ENCODE data around the gene CBFA2T3.
"Not testable (repeated sequence)": the region's sequence is repeated elsewhere in the genome, so short reads cannot be mapped to it uniquely, and the experiment has no call there.

The CBFA2T3 gene

DNA sequence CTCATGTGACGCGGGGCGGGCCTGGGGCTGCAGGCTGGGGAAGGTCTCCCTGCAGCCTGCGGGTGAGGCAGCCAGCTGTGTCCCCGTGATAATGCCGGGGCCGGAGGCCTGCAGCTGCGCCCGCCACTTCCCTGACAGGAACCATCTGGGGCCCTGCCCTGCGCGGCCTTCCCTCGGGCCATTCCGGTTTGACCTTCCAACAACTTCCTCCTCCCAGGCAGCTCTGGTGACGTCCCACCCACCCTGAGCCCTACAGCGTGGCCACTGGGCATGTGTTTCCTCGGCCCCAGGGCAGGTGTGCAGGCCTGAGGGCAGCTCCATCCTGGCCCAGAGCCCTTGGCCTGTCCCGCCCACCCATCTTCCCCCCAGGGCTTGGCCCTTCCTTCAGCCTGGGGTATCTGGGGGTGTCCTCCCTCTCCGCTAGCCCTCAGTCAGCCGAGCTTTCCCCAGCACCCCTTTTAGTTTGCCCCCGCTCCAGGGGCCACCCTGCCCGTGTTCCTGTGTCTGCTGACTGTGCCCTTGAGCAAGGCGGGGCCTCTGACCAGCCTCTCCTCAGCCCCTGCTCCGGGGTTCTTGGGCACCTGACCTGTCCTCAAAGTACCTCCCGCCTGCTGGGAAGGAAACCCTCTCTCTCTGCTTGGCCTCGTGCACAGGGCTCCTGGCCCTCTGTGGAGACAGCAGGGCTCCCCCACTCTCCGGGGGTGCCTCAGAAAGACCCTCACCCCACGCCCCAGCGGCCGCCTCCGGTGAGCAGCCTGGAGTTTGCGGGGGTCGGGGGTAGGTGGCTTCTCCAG, at the start of gene CBFA2T3:
Gene CBFA2T3, minus strand, starts transcription at position 190 of the 794 bp plus-strand sequence. CDS start 400 bp downstream, outside the sequence.
- no peak for DNase-seq

DNA sequence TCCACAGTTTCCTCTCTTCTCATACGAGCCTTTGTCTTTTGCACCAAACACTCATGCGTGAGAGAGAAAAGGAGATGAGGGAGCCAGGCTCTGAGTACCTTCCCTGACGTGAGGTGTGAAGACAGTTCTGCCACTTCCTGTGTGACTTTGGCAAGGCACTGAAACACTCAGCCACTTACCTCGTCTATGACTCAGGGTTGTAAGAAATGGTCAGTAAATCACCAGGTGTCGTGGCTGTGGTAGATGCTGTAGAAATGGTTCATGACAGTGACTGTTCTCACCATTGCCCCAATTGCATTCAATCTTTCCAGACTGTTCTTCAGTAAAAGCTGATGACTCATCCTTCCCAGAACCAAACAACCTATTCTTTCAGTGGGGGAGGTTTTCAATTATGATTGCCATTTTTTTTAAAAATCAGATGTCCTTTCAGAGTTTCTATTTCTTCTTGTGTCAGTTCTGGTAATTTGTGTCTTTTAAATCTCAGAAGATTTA, 49.2 kb upstream of the CBFA2T3 start:
- DNase-seq: no peak

DNA sequence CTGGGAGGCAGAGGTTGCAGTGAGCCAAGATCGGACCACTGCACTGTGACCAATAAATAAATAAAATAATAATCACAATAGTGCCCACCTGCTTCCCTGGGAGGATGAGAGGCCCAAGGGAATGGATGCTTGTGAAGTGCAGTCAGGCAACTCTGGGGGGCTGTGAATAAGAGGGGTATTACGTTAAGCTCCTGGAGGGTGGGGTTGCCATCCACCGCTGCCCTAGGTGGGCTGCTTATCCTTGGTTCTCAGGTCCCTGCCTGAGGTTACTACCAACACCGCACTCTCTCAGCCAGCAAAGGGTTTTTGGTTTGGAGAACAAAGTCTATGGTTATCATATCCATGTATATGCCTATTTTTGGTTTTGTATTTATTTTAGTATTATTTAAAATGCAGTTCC, 48.6 kb upstream of the CBFA2T3 start:
- no peak for DNase-seq

DNA sequence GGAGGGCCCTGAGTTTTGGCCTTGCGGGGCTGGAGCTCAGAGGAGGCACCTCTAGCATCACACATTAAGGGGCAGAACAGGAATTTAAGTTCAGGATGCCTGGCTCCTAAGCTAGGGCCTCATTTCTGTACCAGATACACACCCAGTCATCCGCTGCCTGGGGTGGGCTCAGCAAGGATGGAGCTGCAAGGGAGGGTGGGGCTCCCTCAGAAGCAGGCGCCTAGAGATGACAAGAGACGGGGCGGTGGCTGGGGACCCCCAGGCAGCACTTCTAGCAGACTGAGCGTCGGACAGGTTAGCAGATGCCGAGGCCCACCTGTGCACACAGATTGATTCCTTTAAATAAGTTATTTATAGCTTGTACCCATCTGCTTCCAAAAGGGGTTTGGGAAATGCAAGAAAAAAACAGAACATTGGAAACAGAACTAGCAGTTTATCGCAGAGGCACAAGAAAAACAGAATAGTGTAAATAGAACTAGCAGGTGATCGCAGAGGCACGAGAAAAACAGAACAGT, 47.6 kb upstream of the CBFA2T3 start:
- no peak for DNase-seq

DNA sequence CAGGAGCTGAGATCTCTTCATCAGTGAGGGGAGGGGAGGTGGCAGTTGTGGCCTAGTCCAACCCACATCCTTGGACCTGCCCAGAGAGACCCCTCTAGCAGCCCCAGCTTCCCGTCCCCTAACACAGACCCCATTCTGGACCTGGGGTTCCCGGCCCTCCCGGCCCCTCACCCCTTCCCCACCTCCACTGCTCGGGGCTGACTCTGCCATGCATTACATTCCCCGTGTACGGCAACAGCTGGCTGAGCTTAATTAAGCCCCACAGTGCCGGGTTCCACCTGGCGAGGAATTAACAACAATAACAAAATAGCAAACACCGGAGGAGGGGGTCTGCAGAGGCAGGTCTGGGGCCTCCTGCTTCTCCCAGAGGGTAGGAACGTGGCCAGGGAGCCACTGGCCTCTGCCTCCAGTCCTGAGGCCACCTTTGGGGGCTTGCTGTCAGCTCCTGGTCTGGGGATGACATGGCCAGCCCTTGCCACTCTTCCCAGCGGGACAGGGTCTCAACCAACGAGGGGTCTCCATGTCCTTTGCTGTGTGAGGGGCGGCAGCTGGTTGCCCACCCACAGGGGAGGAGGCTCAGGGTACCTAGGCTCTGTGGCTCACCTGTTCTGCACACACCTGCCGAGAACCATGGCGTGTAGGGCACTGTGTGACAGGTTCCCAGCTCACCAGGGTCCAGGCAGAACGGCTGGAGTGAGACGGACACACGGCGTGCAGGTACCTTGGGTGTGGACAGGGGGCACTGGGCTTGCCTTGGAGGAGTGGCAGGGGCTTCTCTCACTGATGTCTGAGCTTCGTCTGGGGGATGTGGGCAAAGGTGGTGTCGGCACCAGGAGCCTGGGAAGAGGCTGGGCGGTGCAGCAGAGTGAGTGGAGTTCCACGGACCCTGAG, 46.9 kb upstream of the CBFA2T3 start:
- DNase-seq: no peak

DNA sequence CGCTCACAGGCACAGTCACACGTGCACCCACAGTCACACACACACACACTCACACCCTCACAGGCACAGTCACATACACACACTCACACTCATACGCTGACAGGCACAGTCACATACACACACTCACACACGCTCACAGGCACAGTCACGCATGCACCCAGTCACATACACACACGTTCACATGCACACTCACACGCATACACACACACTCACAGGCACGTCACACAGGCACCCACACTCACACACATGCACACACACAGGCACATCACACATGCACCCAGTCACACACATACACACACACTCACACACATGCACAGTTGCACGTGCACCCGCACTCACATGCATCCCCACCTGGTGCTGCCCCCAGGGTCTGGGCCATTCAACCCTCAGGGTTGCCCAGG, 46.1 kb upstream of the CBFA2T3 start:
- DNase-seq: no peak

DNA sequence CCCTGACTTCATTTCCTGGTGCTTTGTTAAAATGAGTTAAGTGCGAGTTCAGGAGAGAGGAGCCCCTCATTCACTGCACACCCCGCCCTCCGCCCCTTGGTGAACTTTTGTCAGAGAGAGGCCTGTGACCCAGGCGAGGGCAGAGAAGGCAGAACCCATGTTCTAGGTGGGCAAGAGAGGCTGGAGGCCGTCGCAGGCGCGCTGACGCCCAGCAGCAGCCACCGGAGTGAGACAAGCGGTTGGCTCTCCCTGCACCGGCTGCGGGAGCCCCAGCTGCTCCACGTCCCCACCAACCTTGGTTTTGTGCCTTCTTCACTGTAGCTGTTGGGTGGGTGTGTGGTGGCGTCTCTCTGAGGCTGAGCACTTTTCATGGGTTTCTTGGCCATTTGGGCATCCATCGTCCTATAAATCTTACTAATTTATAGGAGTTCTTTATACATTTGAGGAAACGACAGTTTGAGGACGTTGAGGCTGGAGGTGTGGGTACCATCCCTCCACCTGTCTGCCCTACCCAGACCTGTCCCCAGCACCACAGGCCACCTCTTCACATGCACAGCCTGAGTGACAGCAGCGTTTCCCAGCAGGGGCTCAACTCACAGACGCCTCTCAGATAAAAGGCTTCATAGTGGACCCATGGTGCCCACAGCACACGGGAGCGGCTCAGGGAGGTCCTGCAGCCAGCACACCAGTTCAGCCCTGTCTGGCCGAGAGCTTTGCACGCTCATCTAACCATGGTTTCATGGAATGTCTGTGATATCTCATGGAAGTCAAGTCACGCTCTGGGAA, 45.2 kb upstream of the CBFA2T3 start:
- no peak for DNase-seq

DNA sequence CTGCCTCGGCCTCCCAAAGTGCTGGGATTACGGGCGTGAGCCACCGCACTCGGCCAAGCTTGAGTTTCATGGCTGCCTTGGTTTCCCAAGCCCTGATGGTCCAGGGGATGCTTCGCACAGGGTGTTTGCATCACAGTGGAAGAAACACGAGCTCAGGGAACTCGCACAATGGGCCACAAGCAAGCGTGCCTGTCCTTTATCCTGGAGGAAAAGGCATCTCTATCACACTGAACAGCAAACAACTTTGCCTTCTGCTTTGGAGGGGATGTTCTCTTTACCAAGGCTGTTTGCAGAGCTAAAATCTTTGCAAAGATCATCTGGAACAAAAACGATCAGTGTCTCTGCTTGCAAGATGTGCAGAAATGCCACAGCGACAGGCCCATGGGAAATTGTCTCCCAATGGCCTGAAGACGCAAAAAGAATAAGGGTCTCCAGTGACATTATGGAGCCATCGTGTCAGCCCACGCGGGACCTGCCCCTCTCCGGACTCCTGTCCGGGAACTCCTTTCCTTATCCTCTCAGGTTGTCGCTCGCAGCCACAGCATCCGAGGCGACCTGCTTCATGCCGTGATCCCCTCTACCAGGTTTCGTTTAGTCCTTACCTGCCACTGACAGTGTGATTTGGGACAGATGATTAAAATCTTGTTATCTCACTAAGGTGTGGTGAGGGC, 44.1 kb upstream of the CBFA2T3 start:
- no peak for DNase-seq

DNA sequence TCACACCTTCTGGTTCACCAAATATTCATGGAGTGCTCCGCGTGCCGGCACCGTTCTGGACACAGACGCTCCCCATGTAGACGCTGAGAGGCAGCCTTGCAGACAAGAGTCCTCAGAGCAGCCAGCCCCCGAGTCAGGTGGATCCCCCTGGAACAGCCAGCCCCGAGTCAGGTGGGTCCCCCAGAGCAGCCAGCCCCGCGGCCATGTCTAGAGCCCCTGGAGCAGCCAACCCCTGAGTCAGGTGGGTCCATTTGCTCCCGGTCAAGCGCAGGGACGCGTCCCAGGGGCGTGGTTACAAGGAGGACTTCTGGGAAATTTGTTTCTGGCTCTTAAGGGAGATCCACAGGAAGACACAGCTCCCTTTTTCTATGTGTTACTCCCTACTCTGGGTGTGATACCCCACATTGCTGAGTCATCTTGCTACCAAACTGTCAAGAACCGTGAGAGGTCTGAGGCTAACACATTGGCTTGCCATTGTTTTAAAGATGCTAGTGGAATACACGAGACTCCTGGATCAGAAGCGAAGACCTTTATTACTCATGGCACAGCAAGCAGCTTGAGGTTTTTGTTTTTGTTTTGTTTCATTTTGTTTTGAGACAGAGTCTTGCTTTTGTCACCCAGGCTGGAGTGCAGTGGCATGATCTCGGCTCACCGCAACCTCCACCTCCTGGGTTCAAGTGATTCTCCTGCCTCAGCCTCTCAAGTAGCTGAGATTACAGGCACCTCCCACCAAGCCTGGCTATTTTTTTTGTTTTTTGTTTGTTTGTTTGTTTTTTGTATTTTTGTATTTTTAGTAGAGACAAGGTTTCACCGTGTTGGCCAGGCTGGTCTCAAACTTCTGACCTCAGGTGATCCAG, 43.3 kb upstream of the CBFA2T3 start:
- no peak for DNase-seq

DNA sequence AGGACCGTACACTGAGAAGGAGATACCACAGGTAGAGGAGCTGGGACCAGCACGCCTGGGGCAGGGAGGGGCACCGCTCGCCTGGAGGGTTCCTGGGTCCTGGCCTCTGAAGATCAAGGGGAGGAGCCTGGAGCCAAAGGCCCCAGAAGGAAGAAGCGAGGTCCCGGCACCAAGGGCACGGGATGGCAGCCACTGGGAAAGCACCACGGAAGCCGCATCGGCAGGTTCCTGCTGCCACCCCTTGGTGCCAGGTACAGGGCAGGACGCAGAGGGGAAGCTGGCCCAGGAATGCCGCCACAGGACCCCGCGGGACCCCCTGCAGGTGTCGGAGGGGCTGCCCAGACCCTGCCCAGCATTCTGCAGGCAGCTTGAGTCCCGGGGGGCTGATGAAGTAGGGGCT, 42.5 kb upstream of the CBFA2T3 start:
- DNase-seq: no peak

DNA sequence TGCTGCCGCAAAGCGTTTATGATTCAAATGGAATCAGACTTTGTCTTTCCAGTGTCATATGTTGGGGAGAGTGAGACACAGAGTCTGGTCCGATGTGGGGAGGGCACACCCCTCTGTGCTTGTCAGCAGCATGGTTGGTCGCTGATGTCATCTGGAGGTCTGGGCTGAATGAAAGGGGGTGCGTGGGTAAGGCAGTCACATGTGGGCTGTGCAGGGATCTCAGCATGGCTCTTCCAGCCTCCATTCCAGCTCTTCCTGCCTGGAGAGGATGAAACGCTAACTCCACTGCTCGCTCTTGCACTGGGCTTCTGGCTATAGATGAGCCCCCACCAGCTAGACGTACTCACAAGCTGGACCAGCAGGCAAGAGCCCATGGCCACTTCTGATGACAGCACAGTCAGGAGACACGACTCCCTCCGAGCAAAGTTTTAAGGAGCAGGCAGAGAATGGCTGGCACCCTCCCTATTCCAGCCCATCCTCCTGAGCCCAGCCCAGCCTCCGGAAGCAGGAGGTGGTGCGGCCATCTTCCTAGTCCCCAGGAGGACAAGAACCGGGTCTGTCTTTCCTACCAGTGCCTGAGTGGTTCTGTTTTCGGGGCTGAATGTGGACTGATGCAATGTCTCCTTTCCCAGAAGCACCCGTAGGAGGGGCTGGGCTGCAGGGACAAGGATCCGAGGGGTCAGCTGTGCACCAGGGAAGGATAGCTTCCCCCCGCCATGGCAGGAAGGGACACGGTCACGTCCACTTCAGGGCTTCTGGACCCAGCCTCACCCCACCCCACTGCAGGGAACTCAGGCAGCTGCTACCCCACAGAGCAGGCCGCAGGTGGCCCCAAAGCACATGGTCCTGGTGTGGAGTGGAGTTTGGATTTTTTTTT, 41.5 kb upstream of the CBFA2T3 start:
- peak; percentile 10 for DNase-seq

DNA sequence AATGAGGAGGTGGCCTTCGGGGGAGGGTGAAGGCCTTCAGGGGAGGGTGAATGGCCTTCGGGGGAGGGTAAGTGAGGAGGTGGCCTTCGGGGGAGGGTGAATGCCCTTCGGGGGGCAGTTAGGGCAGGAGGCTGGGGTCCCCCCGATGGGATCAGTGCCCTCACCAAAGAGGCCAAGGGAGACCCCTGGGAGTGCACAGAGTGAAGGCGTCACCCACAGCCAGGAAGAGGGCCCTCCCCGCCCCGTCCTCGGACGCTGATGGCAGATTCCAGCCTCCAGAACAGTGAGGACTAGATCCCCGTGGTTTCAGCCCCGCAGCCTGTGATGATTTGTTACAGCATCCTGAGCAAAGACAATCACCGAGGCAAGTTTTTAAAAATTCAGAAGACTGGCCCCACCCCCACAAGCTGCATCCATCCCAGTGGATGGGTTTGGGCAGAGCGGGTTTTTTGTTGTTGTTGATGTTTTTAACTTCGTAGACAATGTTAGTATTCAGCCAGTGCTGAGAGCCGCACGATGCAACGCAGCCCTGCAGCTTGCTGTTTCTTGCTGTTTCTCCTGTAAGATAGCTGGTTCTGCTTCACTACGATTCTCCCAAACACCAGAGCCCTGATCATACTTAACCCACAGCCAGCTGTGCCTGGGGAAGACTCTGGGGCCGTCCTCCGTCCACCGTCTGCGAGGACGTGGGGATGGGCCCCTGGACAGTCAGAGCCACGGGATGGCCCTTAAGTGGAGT, 40.7 kb upstream of the CBFA2T3 start:
- DNase-seq: no peak

DNA sequence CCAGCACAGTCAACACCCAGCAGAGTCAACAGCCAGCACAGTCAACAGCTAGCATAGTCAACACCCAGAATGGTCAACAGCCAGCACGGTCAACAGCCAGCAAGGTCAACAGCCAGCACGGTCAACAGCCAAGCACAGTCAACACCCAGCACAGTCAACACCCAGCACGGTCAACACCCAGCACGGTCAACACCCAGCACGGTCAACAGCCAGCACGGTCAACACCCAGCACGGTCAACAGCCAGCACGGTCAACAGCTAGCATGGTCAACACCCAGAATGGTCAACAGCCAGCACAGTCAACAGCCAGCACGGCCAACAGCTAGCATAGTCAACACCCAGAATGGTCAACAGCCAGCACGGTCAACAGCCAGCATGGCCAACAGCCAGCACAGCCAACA, 39.6 kb upstream of the CBFA2T3 start:
- not testable (repeated sequence) for DNase-seq

DNA sequence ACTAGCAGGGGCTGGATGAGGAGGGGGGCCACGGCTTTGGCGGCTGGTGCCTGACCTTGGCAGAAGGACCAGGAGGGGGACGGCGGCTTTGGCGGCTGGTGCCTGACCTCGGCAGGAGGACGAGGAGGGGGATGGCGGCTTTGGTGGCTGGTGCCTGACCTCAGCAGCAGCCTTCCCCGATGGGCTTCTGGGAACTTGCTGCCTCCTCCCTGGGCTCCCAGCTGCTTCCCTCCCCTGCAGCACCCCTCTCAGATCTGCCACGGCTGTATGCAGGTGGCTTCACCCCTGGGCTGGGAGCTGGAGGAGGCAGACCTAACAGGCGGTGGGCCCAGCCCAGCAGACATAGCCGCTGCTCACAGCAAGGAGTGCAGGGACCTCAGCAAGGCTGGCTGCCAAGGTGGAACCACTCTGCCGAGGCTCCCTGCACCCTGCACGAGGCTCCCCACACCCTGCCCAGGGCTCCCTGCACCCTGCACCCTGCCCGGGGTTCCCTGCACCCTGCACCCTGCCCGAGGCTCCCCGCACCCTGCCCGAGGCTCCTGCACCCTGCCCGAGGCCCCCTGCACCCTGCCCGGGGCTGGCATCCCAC, 38.4 kb upstream of the CBFA2T3 start:
- DNase-seq: no peak

DNA sequence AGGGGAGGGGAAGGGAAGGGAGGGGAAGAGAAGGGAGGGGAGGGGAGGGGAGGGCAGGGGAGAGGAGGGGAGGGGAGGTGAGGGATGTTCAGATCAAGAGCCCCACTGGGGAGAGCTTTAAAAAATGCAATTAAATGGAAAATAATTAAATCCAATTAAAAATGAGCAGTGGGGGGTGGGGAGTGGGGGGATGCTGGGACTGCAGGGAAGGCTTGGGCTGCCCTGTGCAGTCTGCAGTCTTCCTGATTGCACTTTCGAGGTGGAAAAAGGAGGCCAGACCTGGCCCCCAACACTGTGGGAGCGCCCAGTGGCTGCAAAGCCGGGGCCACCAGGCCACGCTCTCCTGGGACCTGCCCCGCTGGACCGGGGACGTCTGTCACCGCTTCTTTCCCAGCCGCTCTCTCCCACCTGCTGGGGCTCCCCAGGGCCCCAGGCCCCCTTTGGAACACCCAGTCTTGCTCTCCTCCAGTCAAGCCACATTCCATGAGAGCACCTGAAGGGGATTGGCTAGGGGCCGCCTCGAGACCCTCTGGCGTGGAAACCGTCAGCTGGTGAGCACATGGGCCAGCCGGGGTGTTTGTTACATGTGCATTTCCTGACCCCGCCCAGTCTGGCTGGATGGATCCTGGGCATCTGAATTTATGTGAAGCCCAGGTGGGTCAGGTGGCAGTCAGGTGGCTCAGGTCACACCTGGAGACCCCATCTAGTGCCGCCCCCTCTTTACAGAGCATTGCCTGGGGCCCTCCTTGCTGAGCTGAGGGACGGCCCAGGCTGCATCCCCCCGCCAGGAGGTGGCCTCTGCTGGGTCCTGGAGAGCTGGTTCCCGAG, 37.6 kb upstream of the CBFA2T3 start:
- DNase-seq: no peak

DNA sequence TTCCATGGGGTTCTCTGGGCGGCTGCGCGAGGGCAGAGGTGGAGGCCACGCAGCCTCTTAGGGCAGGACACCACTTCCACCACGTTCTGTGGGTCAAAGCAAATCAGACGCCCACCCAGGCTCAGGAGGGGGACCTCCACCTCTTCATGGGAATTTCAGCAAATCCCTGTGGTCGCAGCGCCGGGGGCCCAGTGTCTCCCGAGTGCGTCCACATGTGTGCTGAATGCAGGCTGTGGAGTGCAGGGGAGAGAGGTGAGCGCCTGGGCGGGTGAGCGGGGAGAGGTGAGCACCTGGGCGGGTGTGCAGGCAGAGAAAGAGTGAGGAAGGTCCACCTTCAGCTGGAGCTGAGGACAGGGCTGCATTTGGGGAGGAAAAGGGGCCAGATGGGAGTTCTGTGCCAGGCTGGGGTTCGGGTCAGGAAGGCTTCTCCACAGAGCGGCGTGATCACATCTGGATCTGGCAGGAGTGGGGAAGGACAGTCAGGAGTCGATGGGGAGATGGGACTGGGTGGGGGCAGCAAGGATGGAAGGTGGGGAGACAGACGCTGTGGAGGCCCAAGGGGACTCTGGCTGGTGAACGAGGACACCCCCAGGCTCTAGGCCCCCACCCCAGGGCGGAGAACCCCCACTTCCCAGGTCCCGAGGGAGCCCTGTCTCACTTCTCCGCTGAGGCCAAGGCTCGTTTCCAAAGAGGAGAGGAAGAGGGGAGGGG, 36.8 kb upstream of the CBFA2T3 start:
- DNase-seq: no peak

DNA sequence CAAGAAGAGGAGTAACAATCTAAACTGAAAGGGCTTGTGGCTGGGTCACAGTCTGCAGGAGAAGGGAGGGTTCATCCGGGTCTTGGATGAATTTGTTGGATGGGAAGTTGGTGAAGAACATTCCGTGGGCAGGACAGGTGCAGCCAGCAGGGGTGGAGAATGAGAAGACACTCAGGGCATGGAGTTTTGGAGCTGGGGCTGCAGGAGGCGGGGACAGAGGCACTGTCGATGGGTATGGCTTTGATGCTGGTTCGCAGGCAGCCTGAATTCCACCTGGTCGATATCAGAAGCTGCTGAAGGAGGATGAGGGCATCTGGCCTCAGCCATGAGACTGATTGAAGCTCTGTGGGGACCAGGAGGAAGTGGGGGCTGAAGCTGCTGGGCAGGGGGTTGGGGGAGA, 36.1 kb upstream of the CBFA2T3 start:
- no peak for DNase-seq

DNA sequence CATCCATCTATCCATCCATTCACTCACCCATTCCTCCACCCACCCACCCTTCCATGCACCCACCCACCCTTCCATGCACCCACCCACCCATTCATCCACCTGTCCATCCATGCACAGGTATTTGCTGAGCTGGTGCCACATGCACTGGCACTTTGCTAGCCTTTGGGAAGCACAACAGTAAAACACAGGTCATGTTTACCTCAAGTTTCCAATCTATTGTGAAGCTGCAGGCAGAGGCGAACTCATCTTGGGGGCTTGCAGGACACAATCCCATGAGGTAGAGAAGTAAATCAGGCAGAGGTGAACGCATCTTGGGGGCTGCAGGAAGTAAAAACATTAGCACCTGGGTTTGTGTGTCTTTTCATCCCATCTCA, 35.6 kb upstream of the CBFA2T3 start:
- no peak for DNase-seq
